ENCODE measurements around the gene CBLC. TPM values are rescaled to one million over a fixed set of nuclear protein-coding genes. Genes with fewer than 3 reads are reported as not detected.
"Not testable (repeated sequence)": the region's sequence is repeated elsewhere in the genome, so short reads cannot be mapped to it uniquely, and the experiment has no call there.

CBLC gene
- total RNA-seq, 1 donor from 2014 or later = not detected

GRCh38 chr19:44762038-44762437 lies 15.7 kb upstream of the CBLC start:
- Mint-ChIP-seq H3K27ac (ENCODE audit: unreplicated experiment) (no peak overlapping the region), H3K27me3 (ENCODE audit: low read depth) (peaks cover 30% of the 10 kb centered on the region)

GRCh38 chr19:44765033-44765948 lies 12.4 kb upstream of the CBLC start:
- no peaks in the 10 kb centered on the region for H3K36me3 Mint-ChIP-seq (ENCODE audit: low read depth)
- no peak overlapping the region for H3K4me3 Mint-ChIP-seq
- H3K27me3 Mint-ChIP-seq (ENCODE audit: low read depth) = peaks cover 21% of the 10 kb centered on the region
- peaks cover 6% of the 10 kb centered on the region for H3K9me3 Mint-ChIP-seq
- no peaks in the 10 kb centered on the region for H3K4me1 Mint-ChIP-seq
- TF ChIP-seq CTCF (conservative IDR thresholded peaks at IDR 0.05) = no peak
- no peak overlapping the region for H3K27ac Mint-ChIP-seq (ENCODE audit: unreplicated experiment)
- DNase-seq (ENCODE audit: low read depth, low spot score) = no peak

More at GRCh38 chr19:44762038-44762437, 15.7 kb upstream of the CBLC start:
- H3K9me3 Mint-ChIP-seq = no peaks in the 10 kb centered on the region
- no peak for TF ChIP-seq CTCF (conservative IDR thresholded peaks at IDR 0.05)
- no peak for DNase-seq (ENCODE audit: low read depth, low spot score)
- H3K36me3 Mint-ChIP-seq (ENCODE audit: low read depth) = no peaks in the 10 kb centered on the region
- no peak overlapping the region for H3K4me3 Mint-ChIP-seq
- H3K4me1 Mint-ChIP-seq = peaks cover 11% of the 10 kb centered on the region

DNA sequence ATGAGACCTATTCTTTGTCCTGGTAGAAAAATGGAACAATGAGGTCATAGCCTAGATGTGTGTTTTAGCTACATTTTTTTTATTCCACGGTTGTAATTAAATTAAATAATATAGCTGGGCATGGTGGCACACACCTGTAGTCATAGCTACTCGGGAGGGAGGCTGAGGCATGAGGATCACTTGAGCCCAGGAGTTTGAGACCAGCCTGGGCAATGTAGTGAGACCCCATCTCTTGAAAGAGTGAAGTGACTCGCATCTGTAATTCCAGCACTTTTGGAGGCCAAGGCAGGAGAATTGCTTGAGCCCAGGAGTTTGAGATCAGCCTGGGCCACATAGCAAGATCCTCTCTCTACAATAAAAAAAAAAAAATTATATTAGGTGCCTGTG lies 11.7 kb upstream of the CBLC start:
- Mint-ChIP-seq H3K27me3 (ENCODE audit: low read depth) (peaks cover 27% of the 10 kb centered on the region), H3K4me3 (no peak overlapping the region), H3K36me3 (ENCODE audit: low read depth) (no peaks in the 10 kb centered on the region), H3K9me3 (peaks cover 9% of the 10 kb centered on the region), H3K4me1 (peaks cover 6% of the 10 kb centered on the region), H3K27ac (ENCODE audit: unreplicated experiment) (no peak overlapping the region)
- no peak for TF ChIP-seq CTCF (conservative IDR thresholded peaks at IDR 0.05)
- DNase-seq (ENCODE audit: low read depth, low spot score) = no peak

DNA sequence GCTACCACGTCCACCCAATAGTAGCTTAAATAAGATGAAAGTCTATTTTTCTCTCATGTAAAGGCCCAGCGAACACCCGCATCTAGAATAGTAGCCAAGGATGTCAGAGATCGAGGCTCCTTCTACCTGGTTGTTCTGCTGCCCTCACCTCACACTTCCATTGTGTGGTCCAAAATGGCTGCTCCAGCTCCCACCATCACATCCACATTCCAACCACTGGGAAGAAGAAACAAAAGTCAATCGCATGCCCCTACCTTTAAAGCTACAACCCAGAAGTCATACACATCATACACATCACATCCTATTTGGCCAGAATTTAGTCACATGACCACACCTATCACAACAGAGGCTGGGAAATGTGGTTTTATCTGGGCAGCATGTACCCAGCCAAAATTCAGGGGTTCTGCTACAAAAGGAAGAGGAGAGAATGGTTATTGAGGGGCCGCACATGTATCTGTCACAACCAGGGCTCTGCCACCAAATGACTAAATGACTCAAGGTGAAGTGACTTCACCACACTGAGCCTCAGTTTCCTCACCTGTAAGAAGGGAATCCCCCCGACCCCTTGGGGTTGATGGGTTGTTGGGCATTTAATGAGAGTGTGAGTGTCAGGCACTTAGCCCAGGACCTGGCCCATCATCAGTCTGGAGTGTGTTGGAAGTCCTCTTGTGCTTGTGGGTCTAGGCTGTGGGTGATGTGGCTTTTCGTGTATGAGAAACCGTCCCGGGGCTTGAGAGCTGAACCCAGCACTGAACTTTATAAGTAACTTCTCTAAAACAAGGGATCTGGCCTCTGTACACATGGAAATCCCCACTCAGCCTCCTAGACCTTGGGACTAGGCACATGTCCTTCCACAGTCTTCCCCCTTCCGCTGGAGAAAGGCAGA lies 10.2 kb upstream of the CBLC start:
- Mint-ChIP-seq H3K4me3 (no peak overlapping the region), H3K27ac (ENCODE audit: unreplicated experiment) (no peak overlapping the region)
- TF ChIP-seq CTCF (conservative IDR thresholded peaks at IDR 0.05) = no peak

DNA sequence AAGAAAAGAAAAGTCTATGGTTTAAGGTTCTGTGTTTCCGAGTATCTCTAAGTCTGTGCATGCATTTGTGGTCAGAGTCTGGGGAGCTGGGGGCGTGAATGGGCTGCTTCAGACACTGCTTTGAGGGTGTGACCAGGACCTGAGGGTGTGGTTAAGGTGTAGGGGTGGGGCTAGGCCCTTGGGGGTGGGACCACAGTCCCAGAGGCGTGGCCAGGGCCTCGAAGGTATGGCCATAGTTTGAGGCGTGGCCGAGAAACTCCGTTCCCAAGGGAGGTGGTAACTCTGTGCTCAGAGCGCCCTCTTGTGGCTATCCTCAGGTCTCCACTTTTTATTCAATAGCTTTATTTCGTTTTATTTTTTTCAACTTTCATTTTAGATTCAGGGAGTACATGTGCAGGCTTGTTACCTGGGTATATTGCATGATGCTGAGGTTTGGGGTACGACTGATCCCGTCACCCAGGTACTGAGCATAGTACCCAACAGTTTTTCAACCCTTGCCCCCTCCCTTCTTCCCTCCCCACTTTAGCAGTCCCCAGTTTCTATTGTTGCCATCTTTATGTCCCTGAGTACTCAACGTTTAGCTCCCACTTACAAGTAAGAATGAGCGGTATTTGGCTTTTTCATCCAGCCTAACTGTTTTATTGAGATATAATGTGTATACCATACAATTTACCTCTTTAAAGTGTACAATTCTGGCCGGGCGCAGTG lies 7.0 kb upstream of the CBLC start:
- Mint-ChIP-seq H3K27ac (ENCODE audit: unreplicated experiment) (no peak overlapping the region), H3K4me3 (no peak overlapping the region), H3K9me3 (peaks cover 9% of the 10 kb centered on the region), H3K36me3 (ENCODE audit: low read depth) (no peaks in the 10 kb centered on the region), H3K27me3 (ENCODE audit: low read depth) (peaks cover 45% of the 10 kb centered on the region), H3K4me1 (peaks cover 6% of the 10 kb centered on the region)
- TF ChIP-seq CTCF (conservative IDR thresholded peaks at IDR 0.05) = peak; percentile 97
- peak; percentile 93 for DNase-seq (ENCODE audit: low read depth, low spot score)

More for the DNA sequence above, 10.2 kb upstream of the CBLC start:
- H3K36me3 Mint-ChIP-seq (ENCODE audit: low read depth) = no peaks in the 10 kb centered on the region
- peaks cover 9% of the 10 kb centered on the region for H3K9me3 Mint-ChIP-seq
- no peak for DNase-seq (ENCODE audit: low read depth, low spot score)
- H3K4me1 Mint-ChIP-seq = peaks cover 6% of the 10 kb centered on the region
- peaks cover 31% of the 10 kb centered on the region for H3K27me3 Mint-ChIP-seq (ENCODE audit: low read depth)

DNA sequence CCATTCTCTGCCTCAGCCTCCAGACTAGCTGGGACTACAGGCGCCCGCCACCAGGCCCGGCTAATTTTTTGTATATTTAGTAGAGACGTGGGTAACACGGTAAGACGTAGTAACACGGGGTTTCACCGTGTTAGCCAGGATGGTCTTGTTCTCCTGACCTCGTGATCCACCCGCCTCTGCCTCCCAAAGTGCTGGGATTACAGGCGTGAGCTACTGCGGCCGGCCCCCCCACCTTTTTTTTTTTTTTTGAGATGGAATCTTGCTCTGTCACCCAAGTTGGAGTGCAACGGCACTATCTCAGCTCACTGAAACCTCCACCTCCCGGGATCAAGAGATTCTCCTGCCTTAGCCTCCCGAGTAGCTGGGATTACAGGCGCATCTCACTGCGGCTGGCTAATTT lies 5.5 kb upstream of the CBLC start:
- not testable (repeated sequence) for H3K4me1 Mint-ChIP-seq; H3K36me3 Mint-ChIP-seq (ENCODE audit: low read depth); DNase-seq (ENCODE audit: low read depth, low spot score); H3K27ac Mint-ChIP-seq (ENCODE audit: unreplicated experiment); H3K9me3 Mint-ChIP-seq; H3K4me3 Mint-ChIP-seq
- H3K27me3 Mint-ChIP-seq (ENCODE audit: low read depth) = peaks cover 54% of the 10 kb centered on the region

Data from neural crest cell (in vitro differentiated cells).